ENCODE results near the gene RUNDC1.
"Not testable (repeated sequence)": the region's sequence is repeated elsewhere in the genome, so short reads cannot be mapped to it uniquely, and the experiment has no call there.

Gene RUNDC1

DNA sequence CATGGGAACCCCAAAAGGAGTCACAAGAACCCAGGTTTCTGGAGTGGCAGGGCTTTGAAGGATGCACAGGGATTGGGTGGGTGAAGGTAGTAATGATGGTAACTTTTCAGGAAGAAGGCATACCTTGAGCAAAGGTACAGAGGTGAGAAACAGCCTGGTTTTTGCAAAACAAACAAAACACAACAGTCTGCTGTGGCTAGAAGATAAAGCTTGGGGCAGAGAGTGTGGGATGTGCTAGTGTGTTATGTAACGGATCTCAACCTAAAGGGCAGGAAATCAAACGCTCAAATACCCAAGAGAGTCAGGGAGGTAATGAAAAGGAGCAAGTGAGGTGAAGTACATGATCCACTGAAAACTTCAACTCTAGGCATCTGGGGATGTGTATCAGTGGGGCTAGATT lies 5.1 kb upstream of the RUNDC1 start:
- Mint-ChIP-seq H3K36me3 (ENCODE audit: low read depth) (no peaks in the 10 kb centered on the region), H3K27me3 (ENCODE audit: low read depth) (no peaks in the 10 kb centered on the region)

DNA sequence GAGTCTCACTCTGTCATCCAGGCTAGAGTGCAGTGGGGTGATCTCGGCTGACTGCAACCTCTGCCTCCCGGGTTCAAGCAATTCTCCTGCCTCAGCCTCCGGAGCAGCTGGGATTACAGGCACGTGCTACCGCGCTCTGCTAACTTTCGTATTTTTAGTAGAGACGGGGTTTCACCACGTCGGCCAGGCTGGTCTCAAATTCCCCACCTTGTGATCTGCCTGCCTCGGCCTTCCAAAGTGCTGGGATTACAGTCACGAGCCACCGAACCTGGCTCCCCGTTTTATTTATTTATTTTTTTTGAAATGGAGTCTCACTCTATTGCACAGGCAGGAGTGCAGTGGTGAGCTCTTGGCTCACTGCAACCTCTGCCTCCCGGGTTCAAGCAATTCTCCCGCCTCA lies 4.7 kb upstream of the RUNDC1 start:
- H3K36me3 Mint-ChIP-seq (ENCODE audit: low read depth); H3K27me3 Mint-ChIP-seq (ENCODE audit: low read depth); H3K27ac Mint-ChIP-seq; H3K9me3 Mint-ChIP-seq: not testable (repeated sequence)
- Mint-ChIP-seq H3K4me1 (peaks cover 14% of the 10 kb centered on the region), H3K4me3 (peak overlapping the region in 1 of 3 experiments; percentile 24)

More for the DNA sequence above, 5.1 kb upstream of the RUNDC1 start:
- TF ChIP-seq, protein P1, sequence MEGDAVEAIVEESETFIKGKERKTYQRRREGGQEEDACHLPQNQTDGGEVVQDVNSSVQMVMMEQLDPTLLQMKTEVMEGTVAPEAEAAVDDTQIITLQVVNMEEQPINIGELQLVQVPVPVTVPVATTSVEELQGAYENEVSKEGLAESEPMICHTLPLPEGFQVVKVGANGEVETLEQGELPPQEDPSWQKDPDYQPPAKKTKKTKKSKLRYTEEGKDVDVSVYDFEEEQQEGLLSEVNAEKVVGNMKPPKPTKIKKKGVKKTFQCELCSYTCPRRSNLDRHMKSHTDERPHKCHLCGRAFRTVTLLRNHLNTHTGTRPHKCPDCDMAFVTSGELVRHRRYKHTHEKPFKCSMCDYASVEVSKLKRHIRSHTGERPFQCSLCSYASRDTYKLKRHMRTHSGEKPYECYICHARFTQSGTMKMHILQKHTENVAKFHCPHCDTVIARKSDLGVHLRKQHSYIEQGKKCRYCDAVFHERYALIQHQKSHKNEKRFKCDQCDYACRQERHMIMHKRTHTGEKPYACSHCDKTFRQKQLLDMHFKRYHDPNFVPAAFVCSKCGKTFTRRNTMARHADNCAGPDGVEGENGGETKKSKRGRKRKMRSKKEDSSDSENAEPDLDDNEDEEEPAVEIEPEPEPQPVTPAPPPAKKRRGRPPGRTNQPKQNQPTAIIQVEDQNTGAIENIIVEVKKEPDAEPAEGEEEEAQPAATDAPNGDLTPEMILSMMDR (IDR thresholded peaks at IDR 0.05; ENCODE audit: unreplicated experiment in 3 of 3) = no peak
- Mint-ChIP-seq H3K9me3 (no peaks in the 10 kb centered on the region), H3K4me3 (peak overlapping the region; percentile 24 to 61 (median 31)), H3K27ac (peak overlapping the region in 1 of 3 experiments; percentile 24), H3K4me1 (peaks cover 12% of the 10 kb centered on the region)

- H3K4me1 Mint-ChIP-seq = peaks cover 25% of the 10 kb centered on the region
- no peaks in the 10 kb centered on the region for H3K27me3 Mint-ChIP-seq (ENCODE audit: low read depth)
- H3K27ac Mint-ChIP-seq = peak within 1 kb of the TSS; percentile 78 to 89 (median 83)
- TF ChIP-seq, protein P1 (IDR thresholded peaks at IDR 0.05; ENCODE audit: unreplicated experiment in 3 of 3) = no peak
- peak within 1 kb of the TSS; percentile 95 to 98 (median 97) for H3K4me3 Mint-ChIP-seq
- no peaks in the 10 kb centered on the region for H3K9me3 Mint-ChIP-seq
- H3K36me3 Mint-ChIP-seq (ENCODE audit: low read depth) = peaks cover 8% of the 10 kb centered on the region
Measured at GRCh38 chr17:42979511-42980273, 673 bp upstream of the RUNDC1 start, which contains the start of gene PTGES3L. Gene PTGES3L, minus strand, starts transcription at chr17:42980080. Its CDS starts 27 bp downstream, at chr17:42980053.

GRCh38 chr17:42980766-42981397 lies 517 bp downstream of the RUNDC1 start:
- TF ChIP-seq, protein P1 (IDR thresholded peaks at IDR 0.05; ENCODE audit: unreplicated experiment in 3 of 3) = peak in 2 of 3 experiments; percentile 16 to 35
- H3K4me3 Mint-ChIP-seq = peak overlapping the region; percentile 92 to 95 (median 95)
- peaks cover 17% of the 10 kb centered on the region for H3K36me3 Mint-ChIP-seq (ENCODE audit: low read depth)

DNA sequence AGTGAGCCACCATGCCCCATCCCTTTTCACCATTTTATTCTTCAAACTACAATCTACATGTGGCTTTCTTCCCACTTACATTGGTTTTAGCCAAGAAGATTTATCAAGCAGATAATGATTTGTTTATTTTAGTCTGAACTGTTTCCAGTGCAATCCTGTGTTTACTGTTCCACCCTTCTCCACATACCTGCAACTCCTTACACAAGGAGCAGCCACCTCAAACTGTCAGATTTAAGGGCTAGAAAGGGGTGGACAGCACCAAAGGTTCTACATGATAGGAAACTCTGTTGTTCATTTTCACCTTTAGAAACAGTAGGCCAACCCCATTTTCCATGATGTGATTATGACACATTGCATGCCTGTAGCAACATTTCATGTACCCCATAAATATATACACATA lies 1.9 kb downstream of the RUNDC1 start:
- peaks cover 23% of the 10 kb centered on the region for H3K36me3 Mint-ChIP-seq (ENCODE audit: low read depth)
- H3K27me3 Mint-ChIP-seq (ENCODE audit: low read depth) = no peaks in the 10 kb centered on the region
- H3K27ac Mint-ChIP-seq = no peak overlapping the region
- peak overlapping the region; percentile 92 to 95 (median 95) for H3K4me3 Mint-ChIP-seq
- H3K9me3 Mint-ChIP-seq = no peaks in the 10 kb centered on the region
- TF ChIP-seq, protein P1 (IDR thresholded peaks at IDR 0.05; ENCODE audit: unreplicated experiment in 3 of 3) = no peak
- H3K4me1 Mint-ChIP-seq = peaks cover 25% of the 10 kb centered on the region

More at GRCh38 chr17:42980766-42981397, 517 bp downstream of the RUNDC1 start:
- Mint-ChIP-seq H3K9me3 (no peaks in the 10 kb centered on the region), H3K27me3 (ENCODE audit: low read depth) (no peaks in the 10 kb centered on the region), H3K4me1 (peaks cover 25% of the 10 kb centered on the region), H3K27ac (peak overlapping the region; percentile 67 to 89 (median 78))

DNA sequence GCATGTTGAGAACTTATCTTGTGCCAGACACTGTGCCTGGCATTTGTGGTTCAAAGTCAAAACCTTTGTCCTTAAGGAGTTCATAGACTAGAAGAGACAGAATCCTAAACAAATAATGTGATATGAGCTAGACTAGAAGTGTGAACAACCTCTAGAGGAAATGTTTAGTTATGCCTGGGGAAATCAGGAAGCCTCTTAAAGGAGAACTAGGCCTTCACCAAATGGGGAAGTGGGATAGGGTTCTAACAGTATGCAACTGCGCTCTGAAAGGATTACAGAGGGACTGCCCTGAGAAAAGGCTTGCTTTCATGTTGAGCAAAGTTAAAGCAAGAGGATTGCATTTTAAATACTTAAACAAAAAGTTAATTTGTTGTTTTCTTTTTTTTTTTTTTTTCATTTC lies 4.9 kb downstream of the RUNDC1 start:
- H3K9me3 Mint-ChIP-seq = no peaks in the 10 kb centered on the region
- H3K4me3 Mint-ChIP-seq = no peak overlapping the region
- H3K27me3 Mint-ChIP-seq (ENCODE audit: low read depth) = no peaks in the 10 kb centered on the region
- TF ChIP-seq, protein P1 (IDR thresholded peaks at IDR 0.05; ENCODE audit: unreplicated experiment in 3 of 3) = no peak
- H3K36me3 Mint-ChIP-seq (ENCODE audit: low read depth) = peaks cover 49% of the 10 kb centered on the region
- peaks cover 14% of the 10 kb centered on the region for H3K4me1 Mint-ChIP-seq
- H3K27ac Mint-ChIP-seq = no peak overlapping the region

All from nephron (organoid).